Loucy (cell line): ENCODE results near the gene SLC5A10.

Experiments used
- CTCF ChIP-seq: fragments of 200-600 bp; sonication (generic); conservative IDR thresholded peaks from 2 replicates; pipeline ENCODE4 v1.5.1; 2014; ENCODE audit warnings: mild to moderate bottlenecking, antibody characterized with exemption, low read length
- EZH2phosphoT487 ChIP-seq: fragments of 200-600 bp; IDR thresholded peaks from 2 replicates; pipeline ENCODE4 v1.6.1; 2018; ENCODE audit warnings: antibody characterized with exemption, mild to moderate bottlenecking, moderate library complexity, borderline replicate concordance

- TF ChIP-seq CTCF (no peak; the same call in 1 of the 2 replicates), EZH2phosphoT487 (no peak)
Observed at GRCh38 chr17:18990331-18990730, 38.4 kb downstream of the SLC5A10 start.
